ENCODE data around the gene COX11. TPM values are rescaled to one million over a fixed set of nuclear protein-coding genes. Genes with fewer than 3 reads are reported as not detected.

The COX11 gene
- total and polyA plus RNA-seq, 2 donors (not counting 3 experiments of a cell fraction or from before 2014, with no cell fraction given) = 47.3 to 55.9 TPM

DNA sequence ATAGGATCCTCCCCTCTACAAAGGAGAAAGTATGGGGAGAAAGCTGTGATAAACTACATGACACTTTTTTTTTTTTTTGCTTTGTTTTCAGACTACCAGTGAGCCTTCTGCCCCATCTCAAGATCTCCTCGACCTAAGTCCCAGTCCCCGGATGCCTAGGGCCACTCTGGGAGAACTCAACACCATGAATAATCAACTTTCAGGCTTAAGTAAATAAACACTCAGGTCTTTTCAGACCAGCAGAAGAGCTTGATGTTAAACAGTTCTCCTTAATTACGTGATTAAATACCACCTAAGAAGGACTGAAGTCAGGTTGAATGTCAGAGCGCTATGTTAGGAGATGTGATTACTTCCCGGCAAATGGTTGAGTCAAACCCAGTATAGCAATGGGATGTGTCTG lies 31.4 kb downstream of the COX11 start:
- H3K9ac ChIP-seq (replicated peaks; ENCODE audit: extremely low read depth, insufficient read depth, low read length) = no peak overlapping the region
- no peaks in the 10 kb centered on the region for H3K9me1 ChIP-seq (replicated peaks; ENCODE audit: control insufficient read depth, extremely low read depth, insufficient read depth, low read length)
- no peaks in the 10 kb centered on the region for H3K4me1 ChIP-seq (ENCODE audit: control insufficient read depth, extremely low read depth, insufficient read depth, low read length)
- dilution Hi-C loops (cut with MboI; ENCODE audit: extremely low pct_ligation_motif_present, low sequenced_read_pairs) = no loop called here
- no peak for TF ChIP-seq FOS (IDR thresholded peaks at IDR 0.05; ENCODE audit: borderline replicate concordance, insufficient read depth, low read length)
- no TSS peak for BruUV-seq (replicated peaks)
- no peak for FAIRE-seq
- no peak overlapping the region for H2AFZ ChIP-seq (ENCODE audit: low read depth, low read length)
- ChIA-PET POLR2A (no interaction called here), CTCF (no interaction called here)
- H3K9me3 ChIP-seq (replicated peaks; ENCODE audit: control insufficient read depth, insufficient read depth, low read length) = no peaks in the 10 kb centered on the region
- intact Hi-C loops (cut with micrococcal nuclease) = no loop called here
- no peaks in the 10 kb centered on the region for H3K27me3 ChIP-seq (ENCODE audit: control insufficient read depth in 2 of 2, insufficient read depth in 2 of 2, low read length in 2 of 2)
- DNase-seq (ENCODE audit: low read depth, low spot score) = no peak
- H3K36me3 ChIP-seq (ENCODE audit: control insufficient read depth in 2 of 2, extremely low read depth in 1 of 2, insufficient read depth in 2 of 2, low read length in 2 of 2) = no peaks in the 10 kb centered on the region
- no peak overlapping the region for H3K4me2 ChIP-seq (ENCODE audit: insufficient read depth, low read length)
- no peaks in the 10 kb centered on the region for H3K79me2 ChIP-seq (ENCODE audit: control insufficient read depth, insufficient read depth, low read length)
- no peak overlapping the region for H3K4me3 ChIP-seq (replicated peaks in 1 of 3; ENCODE audit: insufficient read depth in 1 of 3, low read depth in 1 of 3, low read length in 3 of 3)
- H4K20me1 ChIP-seq (replicated peaks; ENCODE audit: control insufficient read depth, extremely low read depth, insufficient read depth, low read length) = no peaks in the 10 kb centered on the region
- H3K27ac ChIP-seq (ENCODE audit: insufficient read depth, low read depth, low read length) = no peak overlapping the region

DNA sequence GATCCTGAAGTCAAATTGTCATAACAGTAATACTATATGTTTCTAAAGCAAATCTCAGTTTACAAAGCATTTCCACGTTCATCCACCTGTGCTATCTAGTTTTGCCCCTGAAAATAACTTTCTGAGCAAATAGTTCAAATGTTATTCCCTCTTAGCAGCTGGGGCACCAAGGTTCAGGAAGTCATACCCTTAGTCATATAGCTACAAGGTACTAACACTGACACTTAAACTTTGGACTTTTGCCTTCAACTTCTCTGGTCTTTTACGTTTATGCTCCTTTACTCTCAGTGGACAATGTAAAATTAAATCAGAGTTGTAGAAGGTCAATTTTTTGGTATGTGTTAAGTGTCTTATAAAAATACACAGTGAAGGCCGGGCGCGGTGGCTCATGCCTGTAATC lies 33.0 kb downstream of the COX11 start:
- H3K9ac ChIP-seq (replicated peaks; ENCODE audit: extremely low read depth, insufficient read depth, low read length) = no peak overlapping the region
- no peaks in the 10 kb centered on the region for H3K9me1 ChIP-seq (replicated peaks; ENCODE audit: control insufficient read depth, extremely low read depth, insufficient read depth, low read length)
- TF ChIP-seq, protein P1, sequence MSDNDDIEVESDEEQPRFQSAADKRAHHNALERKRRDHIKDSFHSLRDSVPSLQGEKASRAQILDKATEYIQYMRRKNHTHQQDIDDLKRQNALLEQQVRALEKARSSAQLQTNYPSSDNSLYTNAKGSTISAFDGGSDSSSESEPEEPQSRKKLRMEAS (IDR thresholded peaks at IDR 0.05; ENCODE audit: insufficient read depth, insufficient read length) = no peak
- no peak for TF ChIP-seq JUN (IDR thresholded peaks at IDR 0.05; ENCODE audit: borderline replicate concordance, insufficient read depth, insufficient read length, low read depth)
- TF ChIP-seq EZH2 (IDR thresholded peaks at IDR 0.05; ENCODE audit: borderline replicate concordance, low read depth, low read length, severe bottlenecking) = no peak
- no peak for TF ChIP-seq GATA2 (IDR thresholded peaks at IDR 0.05; ENCODE audit: insufficient read depth, insufficient read length, low read depth, low read length)
- no peak for TF ChIP-seq MYC (IDR thresholded peaks at IDR 0.05; ENCODE audit: low read depth, low read length)
- H3K4me3 ChIP-seq (replicated peaks in 1 of 3; ENCODE audit: insufficient read depth in 1 of 3, low read depth in 1 of 3, low read length in 3 of 3) = no peak overlapping the region
- CTCF ChIA-PET = no interaction called here
- no peak overlapping the region for H3K4me2 ChIP-seq (ENCODE audit: insufficient read depth, low read length)
- no TSS peak for BruUV-seq (replicated peaks)
- no peak for FAIRE-seq
- no peak for DNase-seq (ENCODE audit: low read depth, low spot score)
- no peaks in the 10 kb centered on the region for H4K20me1 ChIP-seq (replicated peaks; ENCODE audit: control insufficient read depth, extremely low read depth, insufficient read depth, low read length)
- H3K27me3 ChIP-seq (ENCODE audit: control insufficient read depth in 2 of 2, insufficient read depth in 2 of 2, low read length in 2 of 2) = no peaks in the 10 kb centered on the region
- H3K4me1 ChIP-seq (ENCODE audit: control insufficient read depth, extremely low read depth, insufficient read depth, low read length) = no peaks in the 10 kb centered on the region
- no peak overlapping the region for H2AFZ ChIP-seq (ENCODE audit: low read depth, low read length)
- no peaks in the 10 kb centered on the region for H3K36me3 ChIP-seq (ENCODE audit: control insufficient read depth in 2 of 2, extremely low read depth in 1 of 2, insufficient read depth in 2 of 2, low read length in 2 of 2)
- no peaks in the 10 kb centered on the region for H3K79me2 ChIP-seq (ENCODE audit: control insufficient read depth, insufficient read depth, low read length)
- dilution Hi-C loops (cut with MboI; ENCODE audit: extremely low pct_ligation_motif_present, low sequenced_read_pairs) (no loop called here), intact Hi-C loops (cut with micrococcal nuclease) (no loop called here)
- no peak overlapping the region for H3K27ac ChIP-seq (ENCODE audit: insufficient read depth, low read depth, low read length)
- POLR2A ChIA-PET = interaction anchor here (0.6 kb wide), 1 partner anchor 10 kb away, joined by 3 read pairs; no protein-coding TSS in a partner anchor
- no peaks in the 10 kb centered on the region for H3K9me3 ChIP-seq (replicated peaks; ENCODE audit: control insufficient read depth, insufficient read depth, low read length)
